ENCODE measurements around the gene ADAM17. TPM values are rescaled to one million over a fixed set of nuclear protein-coding genes. Genes with fewer than 3 reads are reported as not detected.
"Not testable (repeated sequence)": the region's sequence is repeated elsewhere in the genome, so short reads cannot be mapped to it uniquely, and the experiment has no call there.

The ADAM17 gene
- polyA plus RNA-seq, 1 of the 3 experiments (the other 2 are of a cell fraction) = 17.1 TPM

DNA sequence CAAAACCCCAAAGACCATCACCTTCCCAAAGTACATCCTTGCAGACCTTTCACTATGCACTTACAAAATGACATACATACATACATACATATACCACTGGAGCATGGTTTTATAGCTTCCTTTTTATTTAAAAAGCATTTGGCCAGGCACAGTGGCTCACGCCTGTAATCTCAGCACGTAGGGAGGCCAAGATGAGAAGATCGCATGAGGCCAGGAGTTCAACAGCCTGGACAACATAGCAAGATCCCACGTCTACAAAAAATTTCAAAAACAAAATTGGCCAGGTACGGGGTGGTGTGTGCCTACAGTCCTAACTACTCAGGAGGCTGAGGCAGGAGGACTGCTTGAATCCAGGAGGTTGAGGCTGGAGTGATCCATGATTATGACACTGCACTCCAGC, 29.9 kb upstream of the ADAM17 start:
- Histone ChIP-seq H3K9me2 (no peaks in the 10 kb centered on the region), H3K27ac (ENCODE audit: low read depth in 2 of 2, low read length in 1 of 2) (no peak overlapping the region), H3K4me3 (ENCODE audit: low read depth in 2 of 2, low read length in 1 of 2) (no peak overlapping the region), H3K27me3 (ENCODE audit: insufficient read depth) (no peaks in the 10 kb centered on the region), H3K36me3 (replicated peaks in 1 of 2; ENCODE audit: control insufficient read depth in 1 of 2, insufficient read depth in 2 of 2, low read length in 1 of 2) (peaks cover 51 to 85% of the 10 kb centered on the region in 2 experiments), H3K9me3 (no peaks in the 10 kb centered on the region), H3K4me2 (no peak overlapping the region), H3K4me1 (ENCODE audit: control insufficient read depth in 1 of 2, insufficient read depth in 2 of 2, low read depth in 1 of 2, low read length in 1 of 2) (no peaks in the 10 kb centered on the region; a peak in 1 of 4 replicates), H3F3A (replicated peaks; ENCODE audit: insufficient read depth) (peaks cover 34% of the 10 kb centered on the region), H2AFZ (ENCODE audit: low read depth) (no peak overlapping the region), H3K79me2 (ENCODE audit: insufficient read depth) (peaks cover 82% of the 10 kb centered on the region), H4K20me1 (ENCODE audit: insufficient read depth) (peaks cover 52% of the 10 kb centered on the region), H3K9ac (no peak overlapping the region)
- TF ChIP-seq EZH2phosphoT487 (IDR thresholded peaks at IDR 0.05; ENCODE audit: borderline replicate concordance, low read depth) = no peak
- no peak for TF ChIP-seq GATA2 (CRISPR knock-in tag; IDR thresholded peaks at IDR 0.05)
- TF ChIP-seq, protein P1, sequence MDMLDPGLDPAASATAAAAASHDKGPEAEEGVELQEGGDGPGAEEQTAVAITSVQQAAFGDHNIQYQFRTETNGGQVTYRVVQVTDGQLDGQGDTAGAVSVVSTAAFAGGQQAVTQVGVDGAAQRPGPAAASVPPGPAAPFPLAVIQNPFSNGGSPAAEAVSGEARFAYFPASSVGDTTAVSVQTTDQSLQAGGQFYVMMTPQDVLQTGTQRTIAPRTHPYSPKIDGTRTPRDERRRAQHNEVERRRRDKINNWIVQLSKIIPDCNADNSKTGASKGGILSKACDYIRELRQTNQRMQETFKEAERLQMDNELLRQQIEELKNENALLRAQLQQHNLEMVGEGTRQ (IDR thresholded peaks at IDR 0.05; ENCODE audit: borderline replicate concordance, low read depth, low read length) = no peak
- no peak for TF ChIP-seq FOSL2 (IDR thresholded peaks at IDR 0.05; ENCODE audit: borderline replicate concordance, low read depth)
- no peak for TF ChIP-seq JUND (IDR thresholded peaks at IDR 0.05)
- no peak for TF ChIP-seq EP300 (IDR thresholded peaks at IDR 0.05; ENCODE audit: borderline replicate concordance in 1 of 2, low read depth in 1 of 2, low read length in 1 of 2)
- TF ChIP-seq, protein P2, sequence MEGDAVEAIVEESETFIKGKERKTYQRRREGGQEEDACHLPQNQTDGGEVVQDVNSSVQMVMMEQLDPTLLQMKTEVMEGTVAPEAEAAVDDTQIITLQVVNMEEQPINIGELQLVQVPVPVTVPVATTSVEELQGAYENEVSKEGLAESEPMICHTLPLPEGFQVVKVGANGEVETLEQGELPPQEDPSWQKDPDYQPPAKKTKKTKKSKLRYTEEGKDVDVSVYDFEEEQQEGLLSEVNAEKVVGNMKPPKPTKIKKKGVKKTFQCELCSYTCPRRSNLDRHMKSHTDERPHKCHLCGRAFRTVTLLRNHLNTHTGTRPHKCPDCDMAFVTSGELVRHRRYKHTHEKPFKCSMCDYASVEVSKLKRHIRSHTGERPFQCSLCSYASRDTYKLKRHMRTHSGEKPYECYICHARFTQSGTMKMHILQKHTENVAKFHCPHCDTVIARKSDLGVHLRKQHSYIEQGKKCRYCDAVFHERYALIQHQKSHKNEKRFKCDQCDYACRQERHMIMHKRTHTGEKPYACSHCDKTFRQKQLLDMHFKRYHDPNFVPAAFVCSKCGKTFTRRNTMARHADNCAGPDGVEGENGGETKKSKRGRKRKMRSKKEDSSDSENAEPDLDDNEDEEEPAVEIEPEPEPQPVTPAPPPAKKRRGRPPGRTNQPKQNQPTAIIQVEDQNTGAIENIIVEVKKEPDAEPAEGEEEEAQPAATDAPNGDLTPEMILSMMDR (IDR thresholded peaks at IDR 0.05) = no peak
- no peak for TF ChIP-seq CHD2 (IDR thresholded peaks at IDR 0.05; ENCODE audit: low read length, partially characterized antibody)
- CTCF ChIA-PET = interaction anchor here (0.6 kb wide), 1 partner anchor 29 kb away, joined by 3 read pairs; no protein-coding TSS in a partner anchor
- WGBS (ENCODE audit: low lambda C conversion rate) = 91% methylated on average over 5 of the region's 5 CpGs
- POLR2A ChIA-PET = no interaction called here
- no peak for DNase-seq

DNA sequence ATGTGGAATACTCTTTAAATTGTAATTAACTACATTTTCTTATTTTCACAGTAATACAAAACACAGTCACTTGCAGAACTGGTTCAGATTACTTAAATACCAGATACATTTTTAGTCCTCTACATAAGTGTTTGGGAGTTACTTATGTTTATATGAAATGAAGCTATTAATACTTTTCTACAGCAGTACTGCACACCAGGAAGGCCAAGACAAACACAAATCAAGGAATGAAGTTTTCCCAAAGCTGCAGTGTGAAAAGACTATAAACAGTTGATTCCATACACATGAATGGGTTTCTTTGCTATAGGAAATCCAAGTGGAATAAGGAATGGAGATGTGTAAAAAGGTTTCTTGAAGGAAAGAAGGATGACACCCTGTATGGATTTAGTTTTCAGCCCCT, 29.3 kb upstream of the ADAM17 start:
- H3K4me2 ChIP-seq; H3K9ac ChIP-seq; DNase-seq; H3K4me1 ChIP-seq (ENCODE audit: control insufficient read depth in 1 of 2, insufficient read depth in 2 of 2, low read depth in 1 of 2, low read length in 1 of 2); H3K27ac ChIP-seq (ENCODE audit: low read depth in 2 of 2, low read length in 1 of 2); H3K4me3 ChIP-seq (ENCODE audit: low read depth in 2 of 2, low read length in 1 of 2); H3K9me2 ChIP-seq; H3K27me3 ChIP-seq (ENCODE audit: insufficient read depth); H2AFZ ChIP-seq (ENCODE audit: low read depth); H3K9me3 ChIP-seq; POLR2A ChIA-PET: not testable (repeated sequence)
- H3K79me2 ChIP-seq (ENCODE audit: insufficient read depth) = peaks cover 79% of the 10 kb centered on the region
- CTCF ChIA-PET = interaction anchor here (0.5 to 0.6 kb wide), 2 partner anchors 28 to 158 kb away, joined by 3 read pairs; no protein-coding TSS in a partner anchor
- peaks cover 32% of the 10 kb centered on the region for H3F3A ChIP-seq (replicated peaks; ENCODE audit: insufficient read depth)
- peaks cover 46% of the 10 kb centered on the region for H4K20me1 ChIP-seq (ENCODE audit: insufficient read depth)
- peaks cover 45 to 82% of the 10 kb centered on the region in 2 experiments for H3K36me3 ChIP-seq (replicated peaks in 1 of 2; ENCODE audit: control insufficient read depth in 1 of 2, insufficient read depth in 2 of 2, low read length in 1 of 2)

DNA sequence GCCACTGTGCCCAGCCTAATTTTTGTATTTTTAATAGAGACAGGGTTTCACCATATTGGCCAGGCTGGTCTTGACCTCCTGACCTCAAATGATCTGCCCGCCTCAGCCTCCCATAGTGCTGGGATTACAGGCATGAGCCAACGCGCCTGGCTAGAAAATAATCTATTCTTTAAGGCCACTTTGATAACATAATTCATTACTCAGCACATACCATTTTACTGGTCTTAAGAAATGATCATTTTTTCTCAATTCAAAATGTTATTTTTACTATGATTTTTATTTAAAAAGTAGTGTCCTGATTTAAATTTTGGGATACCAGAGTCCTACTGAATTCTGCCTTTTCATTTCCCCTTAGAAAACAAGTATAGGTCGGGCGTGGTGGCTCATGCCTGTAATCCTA, 27.0 kb upstream of the ADAM17 start:
- H3K4me1 ChIP-seq (ENCODE audit: control insufficient read depth in 1 of 2, insufficient read depth in 2 of 2, low read depth in 1 of 2, low read length in 1 of 2) = no peaks in the 10 kb centered on the region
- H3K27me3 ChIP-seq (ENCODE audit: insufficient read depth) = no peaks in the 10 kb centered on the region
- H3K36me3 ChIP-seq (replicated peaks in 1 of 2; ENCODE audit: control insufficient read depth in 1 of 2, insufficient read depth in 2 of 2, low read length in 1 of 2) = peaks cover 34 to 63% of the 10 kb centered on the region in 2 experiments
- no peak overlapping the region for H2AFZ ChIP-seq (ENCODE audit: low read depth)
- no peak overlapping the region for H3K4me2 ChIP-seq
- peaks cover 40% of the 10 kb centered on the region for H3F3A ChIP-seq (replicated peaks; ENCODE audit: insufficient read depth)
- DNase-seq = no peak
- H4K20me1 ChIP-seq (ENCODE audit: insufficient read depth) = peaks cover 23% of the 10 kb centered on the region
- H3K9me2 ChIP-seq = no peaks in the 10 kb centered on the region
- 97% methylated on average over 5 of the region's 5 CpGs for WGBS (ENCODE audit: low lambda C conversion rate)
- H3K79me2 ChIP-seq (ENCODE audit: insufficient read depth) = peaks cover 56% of the 10 kb centered on the region
- no peak overlapping the region for H3K27ac ChIP-seq (ENCODE audit: low read depth in 2 of 2, low read length in 1 of 2)
- H3K9me3 ChIP-seq = no peaks in the 10 kb centered on the region
- CTCF ChIA-PET = no interaction called here
- POLR2A ChIA-PET = no interaction called here
- H3K9ac ChIP-seq = no peak overlapping the region
- H3K4me3 ChIP-seq (ENCODE audit: low read depth in 2 of 2, low read length in 1 of 2) = no peak overlapping the region
- TF ChIP-seq TEAD4 (IDR thresholded peaks at IDR 0.05; ENCODE audit: borderline replicate concordance, insufficient read depth) = no peak
- no peak for TF ChIP-seq JUND (IDR thresholded peaks at IDR 0.05)
- TF ChIP-seq, protein P3, sequence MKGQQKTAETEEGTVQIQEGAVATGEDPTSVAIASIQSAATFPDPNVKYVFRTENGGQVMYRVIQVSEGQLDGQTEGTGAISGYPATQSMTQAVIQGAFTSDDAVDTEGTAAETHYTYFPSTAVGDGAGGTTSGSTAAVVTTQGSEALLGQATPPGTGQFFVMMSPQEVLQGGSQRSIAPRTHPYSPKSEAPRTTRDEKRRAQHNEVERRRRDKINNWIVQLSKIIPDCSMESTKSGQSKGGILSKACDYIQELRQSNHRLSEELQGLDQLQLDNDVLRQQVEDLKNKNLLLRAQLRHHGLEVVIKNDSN (IDR thresholded peaks at IDR 0.05; ENCODE audit: borderline replicate concordance, low read depth) = no peak
- TF ChIP-seq, protein P2 (IDR thresholded peaks at IDR 0.05) = no peak
- TF ChIP-seq EP300 (IDR thresholded peaks at IDR 0.05; ENCODE audit: borderline replicate concordance in 1 of 2, low read depth in 1 of 2, low read length in 1 of 2) = no peak
- no peak for TF ChIP-seq FOXJ3 (CRISPR knock-in tag; IDR thresholded peaks at IDR 0.05)
- TF ChIP-seq RXRA (IDR thresholded peaks at IDR 0.05; ENCODE audit: borderline replicate concordance, low read depth) = no peak
- no peak for TF ChIP-seq SIN3A (IDR thresholded peaks at IDR 0.05; ENCODE audit: borderline replicate concordance, low read depth, low read length)
- no peak for TF ChIP-seq ELF1 (IDR thresholded peaks at IDR 0.05)
- TF ChIP-seq, protein P4, sequence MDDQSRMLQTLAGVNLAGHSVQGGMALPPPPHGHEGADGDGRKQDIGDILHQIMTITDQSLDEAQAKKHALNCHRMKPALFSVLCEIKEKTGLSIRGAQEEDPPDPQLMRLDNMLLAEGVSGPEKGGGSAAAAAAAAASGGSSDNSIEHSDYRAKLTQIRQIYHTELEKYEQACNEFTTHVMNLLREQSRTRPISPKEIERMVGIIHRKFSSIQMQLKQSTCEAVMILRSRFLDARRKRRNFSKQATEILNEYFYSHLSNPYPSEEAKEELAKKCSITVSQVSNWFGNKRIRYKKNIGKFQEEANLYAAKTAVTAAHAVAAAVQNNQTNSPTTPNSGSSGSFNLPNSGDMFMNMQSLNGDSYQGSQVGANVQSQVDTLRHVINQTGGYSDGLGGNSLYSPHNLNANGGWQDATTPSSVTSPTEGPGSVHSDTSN (IDR thresholded peaks at IDR 0.05) = no peak
